Suprapubic skin (tissue), 3 donors: ENCODE results near the gene CLIC4.
"Not testable (repeated sequence)": the region's sequence is repeated elsewhere in the genome, so short reads cannot be mapped to it uniquely, and the experiment has no call there.

Experiments
- POLR2AphosphoS5 ChIP-seq, 3 donors: sonication (generic); formaldehyde crosslinking; IDR thresholded peaks; one replicate each; pipeline ENCODE4 v1.6.1; 2017; ENCODE audit warnings: antibody characterized with exemption in 3 of 3
- TF ChIP-seq, protein P1 (sequence below), 2 donors: fragments of 200-600 bp in 1 of 2; fragments of 450-650 bp in 1 of 2; sonication (generic) in 1 of 2; IDR thresholded peaks; one replicate each; pipeline ENCODE4 v1.5.1; 2016 to 2019; ENCODE audit warnings: antibody characterized with exemption in 2 of 2, mild to moderate bottlenecking in 1 of 2, moderate library complexity in 1 of 2

DNA sequence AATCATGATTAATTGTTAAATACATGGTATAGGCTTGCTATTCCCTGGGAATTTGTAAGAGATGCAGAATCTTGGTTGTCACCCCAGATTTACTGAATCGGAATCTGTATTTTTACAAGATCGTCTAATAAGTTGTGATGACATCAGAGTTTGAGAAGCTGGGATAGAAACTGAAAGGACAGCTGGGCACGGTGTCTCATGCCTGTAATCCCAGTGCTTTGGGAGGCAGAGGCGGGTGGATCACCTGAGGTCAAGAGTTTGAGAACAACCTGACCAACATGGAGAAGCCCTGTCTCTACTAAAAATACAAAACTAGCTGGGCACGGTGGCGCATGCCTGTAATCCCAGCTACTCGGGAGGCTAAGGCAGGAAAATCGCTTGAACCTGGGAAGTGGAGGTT lies 35.4 kb downstream of the CLIC4 start:
- TF ChIP-seq, protein P1, sequence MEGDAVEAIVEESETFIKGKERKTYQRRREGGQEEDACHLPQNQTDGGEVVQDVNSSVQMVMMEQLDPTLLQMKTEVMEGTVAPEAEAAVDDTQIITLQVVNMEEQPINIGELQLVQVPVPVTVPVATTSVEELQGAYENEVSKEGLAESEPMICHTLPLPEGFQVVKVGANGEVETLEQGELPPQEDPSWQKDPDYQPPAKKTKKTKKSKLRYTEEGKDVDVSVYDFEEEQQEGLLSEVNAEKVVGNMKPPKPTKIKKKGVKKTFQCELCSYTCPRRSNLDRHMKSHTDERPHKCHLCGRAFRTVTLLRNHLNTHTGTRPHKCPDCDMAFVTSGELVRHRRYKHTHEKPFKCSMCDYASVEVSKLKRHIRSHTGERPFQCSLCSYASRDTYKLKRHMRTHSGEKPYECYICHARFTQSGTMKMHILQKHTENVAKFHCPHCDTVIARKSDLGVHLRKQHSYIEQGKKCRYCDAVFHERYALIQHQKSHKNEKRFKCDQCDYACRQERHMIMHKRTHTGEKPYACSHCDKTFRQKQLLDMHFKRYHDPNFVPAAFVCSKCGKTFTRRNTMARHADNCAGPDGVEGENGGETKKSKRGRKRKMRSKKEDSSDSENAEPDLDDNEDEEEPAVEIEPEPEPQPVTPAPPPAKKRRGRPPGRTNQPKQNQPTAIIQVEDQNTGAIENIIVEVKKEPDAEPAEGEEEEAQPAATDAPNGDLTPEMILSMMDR (IDR thresholded peaks at IDR 0.05): not testable (repeated sequence)
- not testable (repeated sequence) for TF ChIP-seq POLR2AphosphoS5 (IDR thresholded peaks at IDR 0.05)
